DMS 273 (cell line): ENCODE measurements around the gene MAGT1.
"Not testable (repeated sequence)": the region's sequence is repeated elsewhere in the genome, so short reads cannot be mapped to it uniquely, and the experiment has no call there.

ENCODE experiments used
- DNase-seq: peaks from one replicate; lab custom pipeline; 2025; ENCODE audit not compliant: unreplicated experiment; lab: John Stamatoyannopoulos, UW

The MAGT1 gene

GRCh38 chrX:77894921-77895886, at the start of gene MAGT1:
Gene MAGT1 (minus strand): TSS chrX:77895435. CDS start chrX:77895410, 25 bp downstream.
- DNase-seq, result peak; percentile 99

- not testable (repeated sequence) for DNase-seq
Observed at GRCh38 chrX:77945031-77945430, 49.8 kb upstream of the MAGT1 start.

DNA sequence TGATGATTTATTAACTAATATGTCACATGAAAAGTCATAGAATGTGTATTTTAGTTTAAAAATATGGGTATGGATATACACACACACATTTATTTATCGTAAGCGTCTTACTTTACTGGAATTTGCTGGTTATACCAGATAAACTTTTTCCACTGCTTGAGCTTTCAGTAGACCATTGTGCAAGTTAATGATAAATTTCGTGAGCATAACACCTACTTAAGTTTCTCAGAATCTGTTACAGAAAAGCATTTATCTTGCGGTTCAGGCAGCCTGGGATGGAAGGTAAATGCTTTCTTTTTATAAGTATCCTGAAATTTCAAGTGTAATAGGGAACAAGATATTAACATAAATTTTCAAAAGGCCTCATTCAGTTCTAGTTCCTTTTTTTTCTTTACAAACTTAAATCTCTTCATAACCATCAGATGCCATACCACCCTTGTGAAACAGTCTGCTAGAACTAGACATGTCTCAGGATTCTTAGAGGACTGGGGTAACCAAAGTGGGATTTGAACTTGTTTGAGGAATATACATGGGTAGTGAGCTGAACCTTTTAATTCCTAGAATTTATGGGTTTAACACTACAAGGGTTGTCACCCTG, 42.9 kb upstream of the MAGT1 start:
- DNase-seq, result no peak

DNA sequence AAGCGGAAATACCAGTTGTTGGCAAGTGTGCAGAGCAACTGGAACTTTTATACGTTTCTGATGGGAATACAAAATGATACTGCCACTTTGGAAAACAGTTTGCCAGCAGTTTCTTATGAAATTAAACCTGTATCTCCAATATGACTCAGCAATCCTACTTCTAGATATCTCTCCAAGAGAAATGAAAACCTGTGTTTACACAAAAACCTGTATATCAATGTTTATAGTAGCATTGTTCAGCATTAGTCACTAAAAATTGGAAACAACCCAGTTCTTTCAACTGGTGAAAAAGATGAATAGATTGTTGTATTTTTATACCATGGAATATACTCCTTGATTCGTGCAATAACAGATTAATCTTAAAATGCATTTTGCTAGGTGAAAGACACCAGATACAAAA, 42.1 kb upstream of the MAGT1 start:
- no peak for DNase-seq

- DNase-seq, result no peak
Observed at GRCh38 chrX:77936299-77936698, 41.1 kb upstream of the MAGT1 start.

- DNase-seq, result no peak
Observed at GRCh38 chrX:77935886-77936285, 40.7 kb upstream of the MAGT1 start.

DNA sequence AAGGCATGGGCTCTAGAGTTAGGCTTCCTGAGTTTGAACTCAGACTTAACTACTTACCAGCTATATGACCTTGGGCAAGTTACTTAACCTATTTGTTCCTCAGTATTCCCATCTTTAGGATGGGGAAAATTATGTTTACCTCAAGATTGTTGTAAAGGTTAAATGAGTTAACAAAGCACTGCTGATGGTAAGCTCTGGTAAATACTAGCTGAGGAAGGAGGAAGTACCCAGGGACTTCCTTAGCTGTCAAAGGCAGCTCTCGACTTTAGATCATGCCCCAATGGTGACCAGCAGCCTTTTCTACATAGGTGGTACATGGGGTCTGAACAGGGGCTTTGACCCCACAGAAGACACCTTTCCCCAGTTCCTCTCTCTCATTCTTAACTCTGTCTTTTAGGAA, 35.3 kb upstream of the MAGT1 start:
- DNase-seq, result no peak

DNA sequence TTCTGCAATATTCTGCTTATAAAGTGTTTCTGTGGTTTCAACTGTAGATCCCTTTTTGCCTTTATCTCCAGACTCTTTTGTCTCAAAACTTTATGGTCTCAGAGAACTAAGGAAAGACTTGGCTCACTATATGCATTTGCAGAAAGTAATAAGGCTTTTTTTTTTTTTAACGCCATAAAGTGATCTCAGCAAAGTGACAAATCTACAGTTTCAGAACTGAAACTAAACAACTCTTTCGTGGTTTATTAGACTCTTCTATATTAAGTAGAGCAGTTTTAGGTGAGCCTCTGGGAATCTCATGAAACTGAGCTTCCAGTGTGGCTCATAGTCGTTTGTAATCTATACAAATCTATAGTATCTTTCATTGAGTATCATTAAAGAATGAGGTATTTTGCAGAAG, 30.5 kb upstream of the MAGT1 start:
- no peak for DNase-seq

GRCh38 chrX:77924320-77924859, 29.2 kb upstream of the MAGT1 start:
- DNase-seq, result no peak

DNA sequence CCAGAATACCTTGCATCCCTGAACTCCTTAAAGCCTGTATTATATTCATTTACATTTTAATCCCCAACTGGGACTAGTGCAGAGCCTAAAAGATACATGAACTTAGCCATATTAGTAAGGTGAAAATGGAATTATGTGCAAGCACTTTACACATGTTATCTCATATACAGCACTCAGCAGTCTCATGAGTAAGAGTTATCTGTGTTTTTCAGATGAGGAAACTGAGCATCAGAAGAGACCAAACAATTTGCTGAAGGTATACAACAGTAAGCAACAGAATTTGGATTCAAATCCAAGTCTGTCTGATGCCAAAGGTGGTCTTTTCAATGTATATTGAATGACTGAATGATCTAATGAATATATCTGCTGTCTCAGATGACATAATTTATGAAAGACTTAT, 27.6 kb upstream of the MAGT1 start:
- DNase-seq, result no peak

GRCh38 chrX:77919370-77919769, 24.1 kb upstream of the MAGT1 start:
- DNase-seq, result not testable (repeated sequence)

DNA sequence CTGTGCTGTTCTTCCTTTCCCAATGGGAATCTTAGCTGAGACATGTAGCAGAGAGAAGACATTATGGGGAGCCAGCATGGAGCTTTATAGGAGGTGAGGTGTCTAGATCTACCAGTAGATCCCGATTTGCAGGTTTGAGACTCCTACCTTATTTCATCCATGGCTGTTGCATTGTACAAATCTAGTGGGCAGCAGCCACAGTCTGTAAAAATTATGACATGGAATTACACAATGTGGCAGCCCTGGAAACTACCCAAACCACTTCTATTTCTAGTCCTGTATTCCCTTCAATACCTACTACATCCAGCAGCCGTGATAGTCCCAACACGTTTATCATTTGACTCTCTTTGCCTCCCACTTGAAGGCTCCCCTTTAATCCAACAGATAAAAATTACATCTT, 23.3 kb upstream of the MAGT1 start:
- DNase-seq, result no peak

GRCh38 chrX:77917294-77917933, 22.2 kb upstream of the MAGT1 start:
- no peak for DNase-seq

DNA sequence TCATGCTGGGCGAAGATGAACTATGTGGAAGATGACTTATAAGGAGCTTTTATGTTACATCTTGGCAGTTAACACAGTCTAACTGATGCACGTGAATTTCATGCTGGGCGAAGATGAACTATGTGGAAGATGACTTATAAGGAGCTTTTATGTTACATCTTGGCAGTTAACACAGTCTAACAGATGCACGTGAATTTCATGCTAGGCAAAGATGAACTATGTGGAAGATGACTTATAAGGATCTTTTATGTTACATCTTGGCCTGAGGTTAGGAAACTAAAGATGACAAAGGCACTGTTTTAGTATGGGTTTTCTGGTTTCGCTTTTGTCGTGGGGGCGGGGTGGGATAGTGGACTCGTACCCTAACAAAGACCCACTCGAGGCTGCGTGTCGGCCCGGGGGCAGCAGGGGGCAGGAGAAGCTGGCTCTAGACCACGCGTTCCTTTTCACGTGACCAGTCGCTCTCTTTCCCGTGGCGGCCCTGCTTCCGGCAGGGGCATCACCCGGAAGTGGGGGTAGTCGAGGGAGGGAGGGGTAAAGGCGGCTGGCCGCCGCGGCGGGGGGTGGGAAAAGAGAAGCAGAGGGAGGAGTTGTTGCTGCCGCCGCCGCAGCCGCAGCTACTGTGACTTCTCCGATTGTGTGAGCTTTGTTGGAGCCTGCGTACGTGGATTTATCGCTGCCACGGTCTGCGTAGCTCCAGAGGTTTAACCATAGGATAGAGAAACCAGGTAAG, 15.0 kb upstream of the MAGT1 start, which contains the start of gene ATP7A:
Gene ATP7A, plus strand, starts transcription at position 586 of the 733 bp plus-strand sequence. CDS start 60,949 bp downstream, outside the sequence.
- DNase-seq, result peak; percentile 96

- no peak for DNase-seq
Observed at GRCh38 chrX:77901506-77901905, 6.3 kb upstream of the MAGT1 start.

- peak; percentile 15 for DNase-seq
Observed at GRCh38 chrX:77900688-77901087, 5.5 kb upstream of the MAGT1 start.

GRCh38 chrX:77899081-77899828, 4.0 kb upstream of the MAGT1 start, which contains the start of gene COX7B:
Gene COX7B (plus strand): TSS chrX:77899468. CDS start chrX:77899554, 86 bp downstream.
- DNase-seq, result peak; percentile 99

DNA sequence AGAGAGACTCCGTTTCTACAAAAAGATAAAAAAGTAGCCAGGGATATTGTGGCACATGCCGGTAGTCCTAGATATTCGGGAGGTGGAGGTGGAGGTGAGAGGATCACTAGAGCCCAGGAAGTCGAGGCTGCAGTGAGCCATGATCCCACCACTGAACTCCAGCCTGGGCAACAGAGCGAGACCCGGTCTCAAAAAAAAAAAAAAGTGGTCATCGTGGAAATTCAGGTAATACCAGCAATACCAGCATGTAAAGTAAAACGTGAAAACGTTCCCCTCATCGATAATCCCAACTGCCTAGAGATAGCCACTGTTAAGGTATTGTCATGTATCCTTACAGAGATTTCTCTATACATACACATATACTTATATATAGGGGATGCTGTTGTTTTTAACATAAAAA, 1.5 kb downstream of the MAGT1 start:
- DNase-seq, result no peak

GRCh38 chrX:77892887-77893286, 2.3 kb downstream of the MAGT1 start:
- DNase-seq, result no peak

- not testable (repeated sequence) for DNase-seq
Observed at GRCh38 chrX:77881418-77881817, 13.8 kb downstream of the MAGT1 start.
